Ishikawa (cell line): Measurements from ENCODE around the gene NUMB.

Experiments used
- CEBPB ChIP-seq: IDR thresholded peaks from 2 replicates; pipeline ENCODE4 v1.6.1; 2012
- CREB1 ChIP-seq: IDR thresholded peaks from 2 replicates; pipeline ENCODE4 v1.6.1; 2012; ENCODE audit warnings: low read depth
- EGR1 ChIP-seq: IDR thresholded peaks from 2 replicates; pipeline ENCODE4 v1.6.1; 2012
- EP300 ChIP-seq: IDR thresholded peaks from 2 replicates; pipeline ENCODE4 v1.6.1; 2012; ENCODE audit warnings: borderline replicate concordance
- FOXM1 ChIP-seq: IDR thresholded peaks from 2 replicates; pipeline ENCODE4 v1.6.1; 2012; ENCODE audit warnings: low read depth, borderline replicate concordance
- NFIC ChIP-seq: IDR thresholded peaks from 2 replicates; pipeline ENCODE4 v1.6.1; 2012
- RAD21 ChIP-seq: IDR thresholded peaks from 2 replicates; pipeline ENCODE4 v1.6.1; 2012; ENCODE audit warnings: low read depth
- REST ChIP-seq: IDR thresholded peaks from 2 replicates; pipeline ENCODE4 v1.6.1; 2012; ENCODE audit warnings: low read depth, mild to moderate bottlenecking
- TAF1 ChIP-seq: IDR thresholded peaks from 2 replicates; pipeline ENCODE4 v1.6.1; 2012; ENCODE audit warnings: low read depth, mild to moderate bottlenecking
- TCF12 ChIP-seq: IDR thresholded peaks from 2 replicates; pipeline ENCODE4 v1.6.1; 2012; ENCODE audit warnings: low read depth
- TEAD4 ChIP-seq: IDR thresholded peaks from 2 replicates; pipeline ENCODE4 v1.6.1; 2012
- YY1 ChIP-seq: IDR thresholded peaks from 2 replicates; pipeline ENCODE4 v1.6.1; 2012; ENCODE audit warnings: low read depth
- ZBTB7A ChIP-seq: IDR thresholded peaks from 2 replicates; pipeline ENCODE4 v1.6.1; 2012; ENCODE audit warnings: low read depth
- TF ChIP-seq, protein P1 (sequence below): IDR thresholded peaks from 2 replicates; pipeline ENCODE4 v1.6.1; 2012
- TF ChIP-seq, protein P2 (sequence below): IDR thresholded peaks from 2 replicates; pipeline ENCODE4 v1.6.1; 2012

Gene NUMB

GRCh38 chr14:73251516-73252215, 206.7 kb downstream of the NUMB start:
- TF ChIP-seq FOXM1 (no peak), EP300 (no peak), REST (no peak), TCF12 (no peak)

GRCh38 chr14:73250781-73251500, 207.4 kb downstream of the NUMB start:
- TF ChIP-seq EP300: no peak
- TF ChIP-seq REST: no peak
- no peak for TF ChIP-seq TEAD4
- no peak for TF ChIP-seq TAF1
- TF ChIP-seq EGR1: no peak
- TF ChIP-seq TCF12: no peak
- no peak for TF ChIP-seq FOXM1
- TF ChIP-seq, protein P1, sequence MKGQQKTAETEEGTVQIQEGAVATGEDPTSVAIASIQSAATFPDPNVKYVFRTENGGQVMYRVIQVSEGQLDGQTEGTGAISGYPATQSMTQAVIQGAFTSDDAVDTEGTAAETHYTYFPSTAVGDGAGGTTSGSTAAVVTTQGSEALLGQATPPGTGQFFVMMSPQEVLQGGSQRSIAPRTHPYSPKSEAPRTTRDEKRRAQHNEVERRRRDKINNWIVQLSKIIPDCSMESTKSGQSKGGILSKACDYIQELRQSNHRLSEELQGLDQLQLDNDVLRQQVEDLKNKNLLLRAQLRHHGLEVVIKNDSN: no peak
- TF ChIP-seq CEBPB: no peak
- TF ChIP-seq ZBTB7A: no peak
- no peak for TF ChIP-seq CREB1
- TF ChIP-seq, protein P2, sequence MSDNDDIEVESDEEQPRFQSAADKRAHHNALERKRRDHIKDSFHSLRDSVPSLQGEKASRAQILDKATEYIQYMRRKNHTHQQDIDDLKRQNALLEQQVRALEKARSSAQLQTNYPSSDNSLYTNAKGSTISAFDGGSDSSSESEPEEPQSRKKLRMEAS: no peak
- TF ChIP-seq YY1: no peak
- no peak for TF ChIP-seq RAD21
- TF ChIP-seq NFIC: no peak

DNA sequence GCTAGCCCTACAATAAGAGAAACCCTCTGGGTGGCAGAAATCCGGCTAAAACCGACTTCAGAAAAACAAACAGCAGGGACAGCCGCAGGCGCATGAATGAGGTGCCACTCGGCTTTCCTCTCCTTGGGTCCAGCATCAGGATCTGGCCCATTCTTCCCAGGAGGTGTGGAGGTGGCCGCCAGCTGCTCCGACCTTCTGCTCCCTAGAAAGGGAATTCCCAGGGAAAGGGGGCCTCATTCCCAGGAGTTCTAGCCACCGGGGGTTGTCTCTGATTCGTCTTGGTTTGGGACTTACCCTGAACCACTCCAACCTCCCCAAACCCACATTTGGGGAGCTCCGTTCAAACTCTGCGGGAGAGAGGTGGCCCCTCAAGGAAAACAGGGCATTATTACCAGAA, 208.0 kb downstream of the NUMB start:
- TF ChIP-seq TAF1 (no peak), CEBPB (no peak), FOXM1 (no peak), RAD21 (no peak), NFIC (no peak)
- TF ChIP-seq, protein P2: no peak
- TF ChIP-seq, protein P1: no peak

DNA sequence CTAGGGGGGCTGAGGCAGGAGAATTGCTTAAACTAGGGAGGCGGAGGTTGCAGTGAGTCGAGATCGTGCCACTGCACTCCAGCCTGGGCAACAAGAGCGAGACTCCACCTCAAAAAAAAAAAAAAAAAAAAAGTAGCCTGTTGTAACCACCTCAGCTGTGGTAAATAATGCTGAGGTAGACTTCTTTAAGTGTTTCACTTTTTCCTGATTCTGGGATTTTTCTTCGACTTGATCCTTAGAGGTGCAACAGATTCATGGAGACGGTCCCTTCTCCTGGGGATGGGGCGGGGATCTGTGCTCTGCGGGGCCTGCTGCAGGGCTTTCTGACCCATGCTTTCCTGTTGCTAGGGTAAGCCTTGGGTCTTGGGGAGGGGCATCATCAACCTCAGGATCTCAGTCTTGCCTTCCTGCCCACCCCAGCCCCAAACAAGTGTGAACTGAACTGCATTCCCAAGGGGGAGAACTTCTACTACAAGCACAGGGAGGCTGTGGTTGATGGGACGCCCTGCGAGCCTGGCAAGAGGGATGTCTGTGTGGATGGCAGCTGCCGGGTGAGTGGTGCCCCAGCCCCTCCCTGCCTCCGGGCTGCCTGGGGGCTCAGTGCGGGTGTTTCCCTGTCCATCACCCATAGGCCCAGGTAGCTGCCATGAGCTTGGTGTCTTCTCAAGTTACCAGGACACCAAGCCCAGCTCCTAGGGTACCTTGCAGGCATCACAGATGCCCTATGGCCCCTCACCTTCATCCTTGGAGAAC, 208.6 kb downstream of the NUMB start:
- TF ChIP-seq REST (no peak), TAF1 (no peak), ZBTB7A (no peak), YY1 (no peak)
